KOPT-K1 (cell line): ENCODE results near the gene ATAD1.

Source experiments
- H3K27ac ChIP-seq: fragments of 200-600 bp; sonication (generic); 2 replicates; pipeline ENCODE4 v1.5.1; 2016; ENCODE audit warnings: antibody characterized with exemption, mild to moderate bottlenecking, low read depth, low read length; ENCODE audit not compliant: poor library complexity, severe bottlenecking
- H3K36me3 ChIP-seq: fragments of 200-600 bp; sonication (generic); 2 replicates; pipeline ENCODE4 v1.5.1; 2017; ENCODE audit warnings: antibody characterized with exemption, mild to moderate bottlenecking, low read length, moderate library complexity; ENCODE audit not compliant: insufficient read depth
- H3K9me3 ChIP-seq: fragments of 200-600 bp; sonication (generic); 2 replicates; pipeline ENCODE4 v1.5.1; 2017; ENCODE audit warnings: antibody characterized with exemption, low read length, mild to moderate bottlenecking; ENCODE audit not compliant: insufficient read depth, poor library complexity, severe bottlenecking

The ATAD1 gene

DNA sequence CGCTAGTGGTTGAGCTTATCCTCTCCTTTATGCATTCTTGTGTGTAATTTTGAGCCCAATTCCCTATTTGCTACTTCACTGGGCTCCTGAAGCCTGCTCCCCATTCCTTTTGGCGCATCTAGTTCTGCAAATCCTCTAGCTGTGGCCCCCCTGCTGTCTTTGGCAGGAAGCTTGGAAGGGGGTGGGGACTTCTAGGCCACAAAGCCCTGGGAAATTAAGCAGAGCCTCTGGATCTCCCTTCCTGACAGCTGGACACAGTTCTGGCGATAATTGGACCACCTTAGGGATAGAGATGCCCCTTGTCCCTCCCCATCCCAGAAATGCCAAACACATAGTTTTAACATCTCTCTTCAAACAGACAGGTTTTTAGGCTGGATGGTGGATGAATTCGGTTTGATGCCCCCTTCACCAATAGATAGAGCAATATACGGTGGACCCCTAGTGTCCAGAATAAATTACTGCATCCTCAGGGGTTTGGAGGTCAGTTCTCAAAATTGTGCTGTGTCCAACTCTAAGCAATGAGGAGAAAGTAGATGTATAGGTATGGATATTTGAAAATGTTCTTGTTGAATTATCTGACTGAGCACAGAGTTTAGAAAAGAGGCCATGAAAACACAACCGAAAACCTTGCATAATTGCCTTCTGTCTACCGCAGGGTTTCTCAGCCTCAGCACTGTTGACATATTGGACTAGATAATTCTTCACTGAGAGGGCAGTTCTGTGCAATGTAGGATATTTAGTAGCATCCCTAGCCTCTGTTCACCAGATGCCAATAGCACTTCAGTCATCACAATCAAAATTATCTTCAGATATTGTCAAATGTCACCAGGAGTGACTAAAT, 82.8 kb downstream of the ATAD1 start:
- Histone ChIP-seq H3K36me3 (no peaks in the 10 kb centered on the region), H3K27ac (no peak overlapping the region), H3K9me3 (no peaks in the 10 kb centered on the region)

DNA sequence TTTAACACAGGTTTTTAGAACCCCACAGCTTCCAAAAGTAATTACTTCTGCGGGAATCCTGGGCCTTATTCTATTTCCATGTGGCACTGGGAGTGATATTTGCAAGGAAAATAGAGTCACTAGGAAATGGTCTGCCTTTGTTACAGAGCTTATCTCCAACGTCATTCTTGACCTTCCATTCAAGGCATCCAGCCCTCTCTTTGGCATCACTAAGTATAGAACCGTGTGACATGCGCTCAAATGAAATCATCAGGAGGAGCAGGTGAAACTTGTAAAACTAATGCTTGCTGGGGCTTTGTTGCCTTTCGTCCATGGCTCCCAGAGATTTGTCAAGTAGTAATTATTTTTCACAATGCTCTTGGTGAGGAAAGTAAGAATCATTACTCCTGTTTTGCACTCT, 84.9 kb downstream of the ATAD1 start:
- H3K27ac ChIP-seq = no peak overlapping the region
- no peaks in the 10 kb centered on the region for H3K9me3 ChIP-seq
- H3K36me3 ChIP-seq = no peaks in the 10 kb centered on the region

DNA sequence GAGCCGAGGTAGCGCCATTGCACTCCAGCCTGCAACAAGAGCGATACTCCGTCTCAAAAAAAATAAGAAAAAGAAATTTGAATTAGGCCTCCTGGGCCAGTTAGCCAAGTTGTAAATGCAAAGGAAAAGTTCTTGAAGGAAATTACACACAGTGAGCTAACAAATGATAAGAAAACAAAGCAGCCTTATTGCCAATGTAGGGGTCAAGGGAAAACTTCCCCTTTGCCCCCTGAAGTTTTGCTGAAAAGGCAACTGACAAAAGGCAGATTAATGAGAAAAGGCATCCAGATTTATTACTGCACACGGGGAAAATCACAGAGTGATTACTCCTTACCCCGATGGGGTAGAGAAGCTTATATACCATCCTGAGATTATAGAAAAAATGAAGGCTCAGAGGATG, 88.1 kb downstream of the ATAD1 start:
- Histone ChIP-seq H3K27ac (no peak overlapping the region), H3K9me3 (no peaks in the 10 kb centered on the region), H3K36me3 (no peaks in the 10 kb centered on the region)

DNA sequence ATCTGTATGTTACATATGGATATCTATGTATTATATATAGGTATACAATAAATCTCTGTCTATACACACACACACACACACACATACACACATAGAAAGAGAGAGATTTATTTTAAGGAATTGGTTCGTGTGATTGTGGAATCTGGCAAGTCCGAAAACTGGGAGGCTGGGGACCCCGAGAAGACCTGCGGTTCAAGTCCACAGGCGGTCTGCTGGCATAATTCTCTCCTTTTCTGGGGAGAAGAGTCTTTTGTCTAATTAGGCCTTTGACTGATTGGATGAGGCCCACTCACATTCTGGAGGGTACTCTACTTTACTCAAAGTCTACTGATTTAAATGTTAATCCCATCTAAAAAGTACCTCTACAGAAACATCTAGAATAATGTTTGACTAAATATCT, 93.2 kb downstream of the ATAD1 start:
- no peaks in the 10 kb centered on the region for H3K9me3 ChIP-seq
- no peak overlapping the region for H3K27ac ChIP-seq
- no peaks in the 10 kb centered on the region for H3K36me3 ChIP-seq

DNA sequence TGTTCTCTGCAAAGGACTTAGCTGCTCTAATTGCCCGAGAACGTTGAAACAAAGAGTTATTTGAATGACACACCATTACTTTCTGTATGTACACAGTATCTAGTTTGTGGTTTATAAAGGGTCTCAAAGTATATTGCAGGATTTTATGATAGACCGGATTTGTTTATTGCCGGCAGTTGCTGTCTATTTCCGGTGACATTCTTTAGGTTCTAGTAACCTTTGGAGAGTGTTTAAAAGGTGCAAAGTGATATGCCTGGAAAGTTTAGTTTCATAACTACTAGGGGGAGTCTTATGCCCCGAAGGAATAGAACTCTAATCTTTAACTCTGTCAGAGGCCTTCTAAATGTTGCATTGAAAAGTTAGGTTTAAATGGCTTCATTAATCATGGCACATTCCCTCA, 94.5 kb downstream of the ATAD1 start:
- Histone ChIP-seq H3K36me3 (no peaks in the 10 kb centered on the region), H3K27ac (no peak overlapping the region), H3K9me3 (no peaks in the 10 kb centered on the region)

GRCh38 chr10:87722716-87723115, 95.3 kb downstream of the ATAD1 start:
- no peak overlapping the region for H3K27ac ChIP-seq
- no peaks in the 10 kb centered on the region for H3K9me3 ChIP-seq
- H3K36me3 ChIP-seq = no peaks in the 10 kb centered on the region

- H3K9me3 ChIP-seq = no peaks in the 10 kb centered on the region
- H3K27ac ChIP-seq = no peak overlapping the region
- H3K36me3 ChIP-seq = no peaks in the 10 kb centered on the region
These were observed 96.2 kb downstream of the ATAD1 start for GRCh38 chr10:87721781-87722180.

DNA sequence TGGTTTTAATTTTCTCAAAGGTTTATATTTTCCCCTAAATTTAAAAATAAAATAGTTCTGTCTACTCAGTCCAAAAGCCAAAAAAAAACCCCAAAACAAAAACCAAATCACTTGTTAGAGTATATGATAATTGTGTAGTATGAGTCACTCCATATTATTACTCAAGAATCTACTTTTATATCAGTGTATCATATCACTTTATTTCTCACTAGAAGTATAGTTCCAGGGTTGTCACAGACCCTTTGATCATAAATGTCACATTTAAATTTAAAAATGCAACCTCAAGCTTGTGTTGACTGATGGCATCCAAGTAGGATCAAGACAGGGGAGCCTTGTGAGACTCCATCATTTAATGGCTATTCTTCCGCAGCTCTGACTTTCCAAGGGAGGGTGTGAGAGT, 97.4 kb downstream of the ATAD1 start:
- no peak overlapping the region for H3K27ac ChIP-seq
- no peaks in the 10 kb centered on the region for H3K36me3 ChIP-seq
- no peaks in the 10 kb centered on the region for H3K9me3 ChIP-seq

GRCh38 chr10:87716348-87716670, 101.7 kb downstream of the ATAD1 start:
- H3K36me3 ChIP-seq = no peaks in the 10 kb centered on the region
- H3K9me3 ChIP-seq = no peaks in the 10 kb centered on the region
- H3K27ac ChIP-seq = no peak overlapping the region

- H3K9me3 ChIP-seq = no peaks in the 10 kb centered on the region
- no peak overlapping the region for H3K27ac ChIP-seq
- no peaks in the 10 kb centered on the region for H3K36me3 ChIP-seq
These were observed 102.3 kb downstream of the ATAD1 start for GRCh38 chr10:87715552-87716347.

GRCh38 chr10:87713707-87714106, 104.3 kb downstream of the ATAD1 start:
- Histone ChIP-seq H3K9me3 (no peaks in the 10 kb centered on the region), H3K27ac (no peak overlapping the region), H3K36me3 (no peaks in the 10 kb centered on the region)

DNA sequence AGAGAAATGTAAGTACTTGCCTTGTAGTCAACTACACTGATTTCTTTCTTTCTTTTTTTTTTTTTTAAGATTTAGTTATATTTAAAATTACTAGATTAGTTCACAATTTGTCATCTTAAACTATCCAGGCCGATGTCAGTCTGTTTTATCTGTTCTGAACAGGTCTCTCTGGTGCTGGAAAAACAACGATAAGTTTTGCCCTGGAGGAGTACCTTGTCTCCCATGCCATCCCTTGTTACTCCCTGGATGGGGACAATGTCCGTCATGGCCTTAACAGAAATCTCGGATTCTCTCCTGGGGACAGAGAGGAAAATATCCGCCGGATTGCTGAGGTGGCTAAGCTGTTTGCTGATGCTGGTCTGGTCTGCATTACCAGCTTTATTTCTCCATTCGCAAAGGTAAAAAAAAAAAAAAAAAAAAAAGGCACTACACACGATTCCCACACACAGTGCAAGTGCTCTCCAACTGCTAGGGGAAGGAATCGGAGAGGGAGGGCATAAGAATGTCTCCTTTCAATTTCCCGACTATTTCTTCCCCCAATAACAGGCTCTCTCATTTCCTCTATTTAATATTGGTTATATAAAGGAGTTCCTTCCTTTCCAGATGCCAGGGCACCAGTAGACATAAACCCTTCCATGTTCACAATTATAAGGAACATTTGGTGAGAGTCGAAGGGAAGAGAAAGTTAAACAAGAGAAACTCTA, 105.0 kb downstream of the ATAD1 start:
- no peak overlapping the region for H3K27ac ChIP-seq
- no peaks in the 10 kb centered on the region for H3K9me3 ChIP-seq
- H3K36me3 ChIP-seq = no peaks in the 10 kb centered on the region

DNA sequence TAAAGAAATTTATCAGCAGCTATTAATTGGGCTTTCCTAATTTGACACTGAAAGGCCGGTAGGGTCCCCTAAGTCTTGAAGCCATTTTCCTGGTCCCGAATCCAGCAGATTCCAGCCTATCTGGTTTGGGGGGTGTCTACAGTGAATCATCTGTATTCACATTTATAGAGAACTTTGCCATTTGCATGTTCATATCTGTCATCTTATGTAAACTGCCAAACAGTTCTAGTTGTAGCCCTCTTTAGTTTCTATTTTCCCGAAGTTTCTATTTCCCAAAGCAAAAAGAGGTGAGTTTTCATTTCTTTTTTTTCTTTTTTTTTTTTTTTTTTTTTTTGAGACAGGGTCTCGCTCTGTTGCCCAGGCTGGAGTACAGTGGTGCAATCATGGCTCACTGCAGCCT, 110.8 kb downstream of the ATAD1 start:
- no peaks in the 10 kb centered on the region for H3K36me3 ChIP-seq
- no peak overlapping the region for H3K27ac ChIP-seq
- H3K9me3 ChIP-seq = no peaks in the 10 kb centered on the region

- H3K27ac ChIP-seq = no peak overlapping the region
- no peaks in the 10 kb centered on the region for H3K9me3 ChIP-seq
- no peaks in the 10 kb centered on the region for H3K36me3 ChIP-seq
These were observed 111.3 kb downstream of the ATAD1 start for GRCh38 chr10:87706731-87707130.

GRCh38 chr10:87705339-87705738, 112.7 kb downstream of the ATAD1 start:
- H3K27ac ChIP-seq = no peak overlapping the region
- no peaks in the 10 kb centered on the region for H3K9me3 ChIP-seq
- H3K36me3 ChIP-seq = no peaks in the 10 kb centered on the region
